ENCODE measurements around the gene EMC8. TPM values are rescaled to one million over a fixed set of nuclear protein-coding genes. Genes with fewer than 3 reads are reported as not detected.

The EMC8 gene
- total RNA-seq, 1 donor from 2014 or later, result 31.9 TPM

GRCh38 chr16:85731179-85731578 lies 68.2 kb downstream of the EMC8 start:
- DNase-seq (ENCODE audit: low read depth in 2 of 2), result no peak

DNA sequence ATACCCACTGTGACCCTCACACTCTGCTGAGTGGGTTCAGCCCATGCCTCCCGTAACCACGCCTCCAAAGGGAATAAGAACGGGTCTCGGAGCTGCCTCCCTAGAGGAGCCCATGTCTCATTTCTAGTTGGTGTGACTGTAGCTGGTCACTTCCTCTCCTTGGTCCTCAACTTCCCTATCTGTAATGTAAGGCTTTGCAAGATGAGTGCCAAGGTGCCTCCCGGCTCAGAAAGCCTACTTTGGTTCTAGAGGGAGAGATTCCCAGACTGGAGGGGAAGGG lies 69.2 kb downstream of the EMC8 start:
- DNase-seq (ENCODE audit: low read depth in 2 of 2), result no peak

DNA sequence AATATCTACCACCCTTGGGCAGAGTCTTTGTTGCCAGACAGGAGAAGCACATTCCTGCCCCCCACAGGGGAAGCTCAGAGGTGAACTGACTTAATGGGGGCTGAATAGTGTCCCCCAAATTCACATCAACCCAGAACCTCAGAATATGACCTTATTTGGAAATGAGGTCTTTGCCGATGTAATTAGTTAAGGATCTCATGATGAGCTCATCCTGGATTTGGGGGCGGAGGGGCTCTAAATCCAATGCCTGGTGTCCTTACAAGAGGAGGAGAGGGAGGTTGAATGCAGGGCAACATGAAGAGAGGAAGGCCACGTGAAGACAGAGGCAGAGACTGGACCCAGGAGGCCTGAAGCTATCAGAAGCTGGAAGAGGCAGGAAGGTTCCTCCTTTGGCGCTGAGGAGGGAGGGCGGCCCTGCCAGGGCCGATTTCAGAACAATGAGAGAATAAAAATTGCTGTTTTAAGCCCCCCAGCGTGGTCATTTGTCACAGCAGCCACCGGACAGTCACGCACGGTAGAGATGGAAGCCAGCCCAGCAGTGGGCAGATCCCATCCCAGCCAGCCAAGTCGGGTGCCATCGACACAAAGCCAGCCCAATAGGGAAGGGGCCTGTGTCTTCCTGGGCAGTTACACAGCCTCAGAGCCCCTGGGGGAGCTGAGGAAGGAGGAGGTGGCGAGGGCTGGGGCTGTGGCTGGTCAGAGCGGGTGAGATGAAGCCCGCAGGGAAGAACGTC lies 69.7 kb downstream of the EMC8 start:
- no peak for DNase-seq (ENCODE audit: low read depth in 2 of 2)

GRCh38 chr16:85728879-85729278 lies 70.5 kb downstream of the EMC8 start:
- DNase-seq (ENCODE audit: low read depth in 2 of 2), result no peak

Other genes with a start within 250 kb of the EMC8 start
- gene GSE1, start 186.2 kb downstream of the EMC8 start, total RNA-seq, result 6.5 and 12.1 TPM in 2 replicates
- gene GINS2, start 110.6 kb downstream of the EMC8 start, total RNA-seq, result 1.4 and 3.7 TPM in 2 replicates
- gene C16orf74, start 48.4 kb downstream of the EMC8 start, total RNA-seq, result 2.2 and 9.8 TPM in 2 replicates
- 440 and 633 TPM in 2 replicates for gene COX4I1, start 151 bp upstream of the EMC8 start, total RNA-seq
- 2.2 and 34.5 TPM in 2 replicates for gene IRF8, start 99.6 kb upstream of the EMC8 start, total RNA-seq

Data from lung microvascular endothelial cell (primary cell).